GM21526 (cell line): ENCODE measurements around the gene KDM7A.
"Not testable (repeated sequence)": the region's sequence is repeated elsewhere in the genome, so short reads cannot be mapped to it uniquely, and the experiment has no call there.

ENCODE experiments used
- ATAC-seq: cut with Tn5 transposase; IDR thresholded peaks from one replicate; pipeline ENCODE4 v1.9.1; 2021; ENCODE audit warnings: moderate library complexity; ENCODE audit not compliant: unreplicated experiment, low FRiP score

Gene KDM7A

GRCh38 chr7:140162081-140162480 lies 14.7 kb downstream of the KDM7A start:
- ATAC-seq = not testable (repeated sequence)

- no peak for ATAC-seq
Measured at GRCh38 chr7:140161047-140161446, 15.7 kb downstream of the KDM7A start.

GRCh38 chr7:140160308-140160707 lies 16.5 kb downstream of the KDM7A start:
- ATAC-seq = no peak

- ATAC-seq = no peak
Measured at GRCh38 chr7:140159497-140159896, 17.3 kb downstream of the KDM7A start.

- no peak for ATAC-seq
Measured at GRCh38 chr7:140156460-140157080, 20.2 kb downstream of the KDM7A start.

- no peak for ATAC-seq
Measured at GRCh38 chr7:140155428-140155827, 21.4 kb downstream of the KDM7A start.

- no peak for ATAC-seq
Measured at GRCh38 chr7:140153666-140154161, 23.1 kb downstream of the KDM7A start.

- no peak for ATAC-seq
Measured at GRCh38 chr7:140146574-140146973, 30.2 kb downstream of the KDM7A start.

GRCh38 chr7:140145709-140146108 lies 31.1 kb downstream of the KDM7A start:
- no peak for ATAC-seq

- no peak for ATAC-seq
Measured at GRCh38 chr7:140144821-140145220, 32.0 kb downstream of the KDM7A start.

GRCh38 chr7:140143997-140144396 lies 32.8 kb downstream of the KDM7A start:
- ATAC-seq = no peak

- ATAC-seq = no peak
Measured at GRCh38 chr7:140142031-140142430, 34.8 kb downstream of the KDM7A start.

GRCh38 chr7:140141256-140141655 lies 35.5 kb downstream of the KDM7A start:
- no peak for ATAC-seq

- no peak for ATAC-seq
Measured at GRCh38 chr7:140137078-140137477, 39.7 kb downstream of the KDM7A start.

- ATAC-seq = no peak
Measured at GRCh38 chr7:140136073-140136472, 40.7 kb downstream of the KDM7A start.

GRCh38 chr7:140134039-140134438 lies 42.7 kb downstream of the KDM7A start:
- ATAC-seq = no peak

- no peak for ATAC-seq
Measured at GRCh38 chr7:140127360-140128127, 49.2 kb downstream of the KDM7A start.

- no peak for ATAC-seq
Measured at GRCh38 chr7:140126435-140127034, 50.2 kb downstream of the KDM7A start.

- ATAC-seq = no peak
Measured at GRCh38 chr7:140122965-140123364, 53.8 kb downstream of the KDM7A start.

- no peak for ATAC-seq
Measured at GRCh38 chr7:140121326-140121725, 55.5 kb downstream of the KDM7A start.

- ATAC-seq = not testable (repeated sequence)
Measured at GRCh38 chr7:140114817-140115216, 62.0 kb downstream of the KDM7A start.

GRCh38 chr7:140108777-140109176 lies 68.0 kb downstream of the KDM7A start:
- not testable (repeated sequence) for ATAC-seq
